Measurements from ENCODE around the gene FAM217A.

Gene FAM217A

GRCh38 chr6:4021133-4021853, 57.6 kb downstream of the FAM217A start:
- DNase-seq (ENCODE audit: low spot score) = peak; percentile 97

GRCh38 chr6:4020822-4021132, 58.2 kb downstream of the FAM217A start:
- no peak for DNase-seq (ENCODE audit: low spot score)

- no peak for DNase-seq (ENCODE audit: low spot score)
Observed at GRCh38 chr6:4018924-4019236, 60.1 kb downstream of the FAM217A start.

Measured in pons (tissue), 1 donor.